HS-5 (cell line): Measurements from ENCODE around the gene LCN9.
"Not testable (repeated sequence)": the region's sequence is repeated elsewhere in the genome, so short reads cannot be mapped to it uniquely, and the experiment has no call there.

Source experiments
- DNase-seq: peaks from one replicate; pipeline ENCODE4 v3.0.0-alpha.2; 2012; ENCODE audit warnings: low read depth

The LCN9 gene

GRCh38 chr9:135662758-135663450, at the start of gene LCN9:
TSS of gene LCN9 (plus strand) at chr9:135663309. CDS start at chr9:135663322, 13 bp downstream.
- no peak for DNase-seq

GRCh38 chr9:135613946-135614805, 48.9 kb upstream of the LCN9 start:
- DNase-seq: no peak

- no peak for DNase-seq
Observed at GRCh38 chr9:135614821-135615665, 48.1 kb upstream of the LCN9 start.

- DNase-seq: no peak
Observed at GRCh38 chr9:135615666-135616618, 47.2 kb upstream of the LCN9 start.

- DNase-seq: no peak
Observed at GRCh38 chr9:135616619-135617537, 46.2 kb upstream of the LCN9 start.

GRCh38 chr9:135617538-135617900, 45.6 kb upstream of the LCN9 start:
- no peak for DNase-seq

GRCh38 chr9:135617991-135618411, 45.1 kb upstream of the LCN9 start:
- no peak for DNase-seq

GRCh38 chr9:135618866-135619598, 44.1 kb upstream of the LCN9 start:
- DNase-seq: no peak

GRCh38 chr9:135619599-135619886, 43.6 kb upstream of the LCN9 start:
- DNase-seq: no peak

GRCh38 chr9:135620558-135620957, 42.6 kb upstream of the LCN9 start:
- DNase-seq: no peak

- DNase-seq: no peak
Observed at GRCh38 chr9:135622415-135623020, 40.6 kb upstream of the LCN9 start.

GRCh38 chr9:135624282-135624681, 38.8 kb upstream of the LCN9 start:
- DNase-seq: no peak

GRCh38 chr9:135632841-135633240, 30.3 kb upstream of the LCN9 start:
- no peak for DNase-seq

- DNase-seq: not testable (repeated sequence)
Observed at GRCh38 chr9:135636930-135637530, 26.1 kb upstream of the LCN9 start.

GRCh38 chr9:135639196-135639595, 23.9 kb upstream of the LCN9 start, which contains the start of gene GLT6D1:
TSS of gene GLT6D1 (minus strand) at chr9:135639540. CDS start at chr9:135639187, 353 bp downstream.
- DNase-seq: no peak

GRCh38 chr9:135641047-135641446, 22.1 kb upstream of the LCN9 start:
- DNase-seq: no peak

- peak; percentile 15 for DNase-seq
Observed at GRCh38 chr9:135641745-135642144, 21.4 kb upstream of the LCN9 start.

- no peak for DNase-seq
Observed at GRCh38 chr9:135644631-135645218, 18.4 kb upstream of the LCN9 start.
